EH (cell line): ENCODE data around the gene LHX2.

Experiments used
- DNase-seq: peaks from one replicate; pipeline ENCODE4 v3.0.0-alpha.2; 2015; ENCODE audit warnings: low read depth

Gene LHX2

DNA sequence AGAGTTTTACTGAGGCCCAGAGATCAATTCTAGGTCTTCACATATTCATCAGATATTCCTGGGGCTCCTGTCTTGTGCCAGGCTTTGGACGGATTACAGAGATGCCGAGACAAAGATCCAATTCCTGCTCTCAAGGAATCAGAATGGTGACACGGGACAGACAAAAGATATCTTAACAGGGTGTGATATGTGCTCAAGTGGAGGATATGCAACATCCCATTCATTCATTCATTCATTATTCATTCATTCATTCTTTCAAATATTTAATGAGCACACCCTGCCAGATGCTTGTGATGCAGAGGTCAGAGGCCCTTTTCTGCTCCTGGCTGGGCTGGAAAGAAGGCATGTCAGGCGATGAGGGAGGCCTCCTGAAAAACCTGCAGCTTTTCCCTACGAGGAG lies 21.8 kb downstream of the LHX2 start:
- DNase-seq = no peak

DNA sequence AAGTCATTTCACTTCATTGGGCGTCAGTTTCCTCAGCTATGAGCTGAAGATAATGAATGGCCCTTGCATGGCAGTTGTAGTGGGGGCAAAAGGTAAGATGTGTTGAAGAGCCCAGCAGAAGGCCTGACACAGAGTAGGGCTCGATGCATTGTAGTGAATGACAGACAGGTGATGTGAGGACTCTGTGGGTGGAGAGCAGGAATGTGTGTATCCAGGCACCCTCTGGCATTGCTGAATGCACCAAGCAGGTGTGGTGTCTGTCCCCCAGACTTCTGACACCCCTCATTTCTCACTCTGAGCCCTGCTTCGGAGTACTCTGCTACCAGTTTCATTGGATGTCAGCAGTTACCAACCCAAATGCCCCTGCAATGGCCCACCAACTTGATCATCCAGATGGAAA lies 22.4 kb downstream of the LHX2 start:
- no peak for DNase-seq

DNA sequence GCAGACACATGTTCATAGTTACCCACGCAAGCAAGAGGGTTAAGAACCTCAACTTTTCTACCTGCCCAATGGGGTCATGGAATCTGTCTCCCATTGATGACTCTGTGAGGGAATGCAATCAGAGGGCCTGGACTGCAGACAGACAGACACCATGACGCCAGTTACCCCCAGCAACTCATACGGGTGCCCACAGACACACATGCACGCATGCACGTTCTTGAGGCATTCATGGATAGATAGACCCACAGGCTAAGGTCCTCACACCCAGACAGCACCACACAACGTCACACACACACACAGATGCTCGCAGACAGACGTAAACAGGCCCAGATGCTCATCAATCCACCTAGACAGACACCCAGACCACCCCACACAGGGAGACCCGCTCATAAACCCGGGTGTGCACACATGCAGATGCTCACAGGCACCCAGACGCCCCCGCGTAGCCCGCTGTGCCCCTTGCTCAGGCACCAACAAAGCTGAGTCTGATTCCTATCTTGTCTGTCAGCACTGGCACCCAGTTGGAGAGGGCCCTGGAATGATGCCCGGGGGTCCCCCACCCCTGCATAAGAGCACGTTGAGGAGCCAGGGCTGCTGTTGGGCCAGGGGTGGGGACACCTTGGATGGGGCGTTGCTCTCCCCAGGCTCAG lies 23.6 kb downstream of the LHX2 start:
- DNase-seq = no peak

DNA sequence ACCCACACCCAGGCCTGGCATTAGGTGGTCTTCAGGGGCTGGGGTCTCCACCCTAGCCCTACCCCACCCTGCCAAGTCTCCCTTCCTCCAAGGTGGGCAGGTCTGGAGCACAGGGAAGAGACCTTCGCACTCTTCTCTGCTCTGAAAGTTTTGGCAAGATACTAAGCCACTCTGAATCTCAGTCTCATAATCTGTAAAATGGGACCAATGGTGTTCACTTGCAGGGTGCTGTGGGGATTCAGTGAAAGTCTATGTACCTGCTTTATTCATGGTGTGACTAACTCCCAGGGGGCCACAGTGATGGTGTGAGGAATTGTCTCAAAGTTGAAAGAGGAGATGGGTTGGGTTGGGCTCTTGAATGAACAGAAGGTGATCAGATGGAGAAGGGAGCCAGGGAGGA lies 25.0 kb downstream of the LHX2 start:
- DNase-seq = no peak

DNA sequence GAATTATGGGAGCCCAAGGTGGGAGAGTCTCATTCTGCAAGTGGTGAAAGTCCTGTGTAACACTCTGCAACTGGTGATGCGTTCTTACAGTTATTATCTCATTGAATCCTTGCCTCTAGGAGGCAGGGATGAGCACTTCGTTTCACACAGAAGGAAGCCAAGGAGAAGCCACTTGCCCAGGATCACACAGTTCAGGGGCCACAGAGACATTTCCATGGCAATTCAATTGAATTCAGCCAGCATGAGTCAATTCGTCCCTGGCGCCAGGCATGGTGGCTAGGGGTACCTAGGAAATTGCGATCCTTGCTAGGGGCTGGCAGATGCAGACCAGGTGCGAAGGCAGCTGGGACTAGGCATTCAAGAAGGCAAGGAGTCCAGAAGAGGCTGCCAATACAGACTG lies 26.2 kb downstream of the LHX2 start:
- DNase-seq = no peak

DNA sequence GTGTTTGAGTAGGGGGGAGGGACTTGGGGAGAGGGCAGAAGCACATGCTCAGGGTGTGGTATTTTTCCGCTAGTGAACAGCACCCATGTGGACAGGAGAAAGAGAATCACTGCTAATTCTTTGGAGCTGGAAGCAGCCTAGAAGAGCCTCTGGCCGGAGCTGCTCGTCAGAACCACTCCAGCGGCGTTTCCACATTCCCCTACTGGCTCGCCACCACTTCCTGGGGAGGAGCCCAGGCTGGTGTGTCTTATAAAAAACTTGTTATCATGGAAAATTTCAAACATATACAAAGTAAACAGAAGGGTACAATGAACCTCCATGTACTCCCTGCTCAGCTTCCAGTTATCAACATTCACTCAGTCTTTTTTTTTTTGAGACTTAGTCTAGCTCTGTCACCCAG lies 26.7 kb downstream of the LHX2 start:
- peak; percentile 18 for DNase-seq

DNA sequence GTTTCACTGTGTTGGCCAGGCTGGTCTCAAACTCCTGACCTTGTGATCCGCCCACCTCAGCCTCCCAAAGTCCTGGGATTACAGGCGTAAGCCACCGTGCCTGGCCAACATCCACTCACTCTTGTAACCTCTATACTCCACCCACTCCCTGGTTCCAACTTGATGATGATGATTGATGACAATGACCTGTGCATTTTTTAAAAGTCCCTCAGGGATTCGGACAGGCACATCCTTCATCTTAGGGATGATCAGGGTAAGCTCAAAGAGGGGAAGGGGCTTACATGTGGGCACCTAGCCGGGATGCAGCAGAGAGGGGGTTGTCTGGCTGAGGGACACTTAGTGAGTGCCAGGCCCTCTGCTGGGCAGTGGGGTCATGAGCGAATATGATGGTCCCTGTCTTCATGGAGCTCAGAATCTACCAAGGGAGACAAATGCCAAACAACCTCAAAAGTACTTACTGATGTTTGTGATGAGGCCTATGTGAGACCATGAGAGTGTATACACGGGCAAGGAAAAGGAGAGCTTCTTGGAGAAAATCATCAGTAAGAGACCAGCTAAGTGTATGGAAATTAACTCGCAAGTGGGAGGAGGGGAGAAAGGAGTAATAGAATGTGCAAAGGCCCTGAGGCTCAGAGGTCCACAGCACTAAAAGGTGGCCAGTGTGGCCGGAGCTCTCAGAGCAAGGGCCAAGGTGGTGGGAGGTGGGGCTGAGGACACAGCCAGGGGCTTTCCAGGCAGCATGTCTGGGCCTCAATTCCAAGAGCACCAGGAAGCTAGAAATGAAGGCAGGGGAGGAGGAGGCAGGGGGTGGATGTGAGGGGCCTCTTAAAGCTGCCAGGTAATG lies 27.4 kb downstream of the LHX2 start:
- peak; percentile 7 for DNase-seq

DNA sequence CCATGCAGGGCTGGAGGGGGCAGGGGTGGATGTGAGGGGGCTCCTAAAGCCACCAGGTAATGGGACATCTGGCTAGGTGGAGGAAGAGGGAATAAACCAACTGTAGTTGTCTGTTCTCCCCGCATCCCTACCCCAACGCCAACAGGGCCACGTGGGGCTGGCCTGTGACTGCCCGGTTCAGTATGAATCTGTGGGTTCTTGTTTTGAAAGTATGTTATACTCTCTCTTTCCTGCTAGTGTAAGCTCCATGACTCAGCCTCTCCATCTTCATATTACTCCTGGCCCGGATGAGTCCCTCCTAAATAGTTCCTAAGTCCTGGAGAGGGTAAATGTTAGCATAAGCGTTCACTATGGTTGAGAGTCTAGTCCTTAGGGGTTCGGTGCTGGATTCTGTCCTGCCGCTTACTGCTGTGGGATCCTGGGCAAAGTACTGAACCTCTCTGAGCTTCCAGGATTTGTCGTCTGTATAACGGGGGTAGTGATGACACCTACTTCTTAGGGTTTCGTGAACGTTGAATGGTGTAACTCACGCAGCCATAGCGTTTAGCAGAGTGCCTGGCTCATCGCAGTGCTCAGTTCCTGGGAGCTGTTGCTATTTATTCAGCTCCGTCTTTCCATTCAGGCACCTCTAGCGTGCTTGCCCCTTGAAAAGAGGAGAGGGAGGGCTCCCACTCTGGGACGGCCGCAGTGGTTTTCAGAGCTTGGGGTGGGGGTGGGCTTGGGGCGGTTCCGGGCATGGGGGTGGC lies 28.8 kb downstream of the LHX2 start:
- DNase-seq = peak; percentile 51

DNA sequence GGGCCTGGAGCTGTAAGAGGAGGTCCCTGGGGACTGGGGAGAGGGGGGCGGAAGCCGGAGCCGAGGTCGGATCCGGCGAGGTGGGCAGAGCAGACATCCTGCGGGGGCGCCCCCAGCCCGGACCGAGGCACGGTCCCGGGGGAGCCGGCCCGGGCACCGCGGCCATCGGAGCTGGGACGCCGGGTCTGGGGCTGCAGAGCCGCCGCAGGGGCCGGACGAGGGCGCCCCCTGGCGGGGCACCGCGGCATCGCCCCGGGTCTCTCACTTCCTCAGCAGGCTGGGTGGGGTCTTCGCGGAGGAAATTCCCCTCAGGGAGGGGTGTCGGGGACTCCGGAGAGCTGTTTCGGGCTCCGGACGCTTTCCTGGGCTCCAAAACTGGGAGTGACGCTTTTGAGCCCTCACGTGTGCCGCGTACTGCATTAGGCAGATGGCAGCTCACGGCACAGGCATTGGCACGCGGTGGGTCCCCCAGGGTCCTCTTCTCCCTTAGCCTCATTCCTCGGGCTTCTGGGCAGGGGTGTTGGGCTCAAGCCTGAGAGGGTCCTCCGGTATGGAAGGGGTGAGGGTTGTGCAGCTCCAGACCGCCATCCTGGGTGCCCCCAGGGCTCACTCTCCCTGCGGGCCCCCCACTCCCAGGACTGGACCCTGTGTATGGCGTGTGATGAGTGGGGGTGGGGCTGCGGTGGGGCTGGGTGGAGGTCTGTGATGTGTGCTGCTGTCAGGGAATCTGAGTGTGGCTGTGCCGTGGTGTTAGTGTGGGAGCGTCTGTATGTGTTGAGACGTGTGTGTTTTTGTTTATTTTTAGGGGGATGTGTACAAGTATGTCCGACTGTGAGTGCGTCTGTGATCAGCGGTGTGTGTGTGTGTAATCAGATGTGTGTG lies 29.6 kb downstream of the LHX2 start:
- DNase-seq = peak; percentile 36

DNA sequence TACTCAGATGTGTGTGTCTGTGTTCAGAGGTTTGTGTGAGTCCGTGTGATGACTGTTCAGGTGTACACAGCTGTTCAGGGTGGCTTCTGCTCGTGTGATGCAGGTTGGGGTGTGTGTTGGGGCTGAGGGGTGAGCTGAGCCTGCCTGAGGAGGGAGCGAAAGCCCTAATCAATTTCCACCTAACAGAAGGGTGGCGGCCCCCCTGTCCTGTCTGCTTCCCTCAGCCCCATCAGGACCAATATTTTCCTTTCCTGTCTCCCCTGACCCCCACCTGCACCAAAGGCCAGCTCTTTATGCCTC lies 30.2 kb downstream of the LHX2 start:
- DNase-seq = no peak

DNA sequence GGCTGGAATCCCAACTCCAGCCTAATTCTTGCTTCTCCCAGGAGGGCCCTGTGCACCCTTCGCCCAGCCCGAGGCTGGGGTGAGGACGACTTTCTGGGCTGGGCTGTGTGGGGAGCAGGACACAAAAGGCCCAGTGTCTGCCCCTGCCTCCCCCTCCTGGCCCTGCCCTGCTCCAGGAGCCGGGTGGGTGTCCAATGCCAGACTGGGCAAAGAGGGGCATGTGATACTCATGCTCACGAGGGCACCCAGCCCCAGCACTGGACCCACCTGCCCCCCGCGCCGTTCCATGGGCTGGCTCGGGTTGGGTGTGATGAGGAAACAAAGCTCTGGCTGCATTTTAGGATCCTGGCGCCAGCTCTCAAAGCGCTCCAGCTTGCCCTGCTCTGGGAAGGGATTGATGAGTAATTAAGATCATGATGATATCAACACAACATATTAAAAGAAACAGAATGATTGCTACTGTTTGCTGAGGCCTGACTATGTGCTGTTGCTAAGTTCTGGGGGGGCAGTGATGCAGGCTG lies 30.7 kb downstream of the LHX2 start:
- DNase-seq = no peak

DNA sequence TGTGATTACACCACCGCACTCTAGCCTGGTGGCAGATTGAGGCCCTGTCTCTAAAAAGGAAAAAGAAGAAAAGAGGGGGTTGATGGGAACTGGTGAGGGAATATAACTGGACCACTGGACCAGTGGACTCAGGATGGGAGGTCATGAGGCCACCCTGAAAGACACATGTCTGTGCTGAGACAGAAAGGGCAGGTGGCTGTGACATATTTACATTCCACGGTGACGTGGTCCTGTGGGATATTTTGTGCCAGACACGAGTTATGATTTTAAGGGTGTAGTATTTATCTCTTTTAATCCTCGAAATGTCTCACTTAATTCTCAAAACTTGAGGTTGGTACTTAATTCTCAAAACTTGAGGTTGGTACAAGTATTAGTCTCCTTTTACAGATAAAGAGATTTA lies 32.9 kb downstream of the LHX2 start:
- no peak for DNase-seq

DNA sequence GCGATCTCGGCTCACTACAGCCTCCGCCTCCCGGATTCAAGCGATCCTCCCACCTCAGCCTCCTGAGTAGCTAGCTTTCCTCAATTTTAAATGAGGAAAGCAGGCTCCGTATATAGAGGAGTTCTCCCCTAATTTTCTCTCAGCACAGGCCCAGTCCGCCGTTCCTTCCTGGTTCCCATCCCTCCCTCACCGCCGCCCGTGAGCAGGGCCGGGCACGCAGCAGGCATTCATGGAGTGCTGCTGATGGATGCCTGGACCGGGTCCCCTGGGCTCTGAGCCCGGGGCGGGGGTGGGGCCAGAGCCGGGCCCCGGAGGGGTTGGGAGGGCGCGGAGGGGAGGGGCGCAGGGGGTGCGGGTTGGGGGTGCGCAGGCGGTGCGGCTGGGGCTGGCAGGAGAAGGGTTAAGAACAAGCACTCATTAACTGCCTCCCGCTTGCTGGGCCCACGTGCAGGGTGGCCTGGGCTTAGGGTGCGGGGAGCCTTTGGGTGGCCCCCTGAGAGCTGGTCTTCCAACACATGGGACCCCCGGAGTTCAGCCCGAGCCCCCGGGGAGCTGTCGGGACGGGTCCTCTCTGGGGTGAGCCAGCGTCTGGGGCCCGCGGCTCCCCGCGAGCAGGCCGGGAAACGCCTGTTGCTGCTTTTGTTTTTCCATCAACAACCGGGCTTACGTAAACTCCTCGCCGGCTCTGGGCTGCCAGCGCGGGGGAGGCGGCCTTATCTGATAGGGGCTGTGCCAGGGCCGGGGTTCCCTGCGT lies 33.7 kb downstream of the LHX2 start:
- peak; percentile 28 for DNase-seq

DNA sequence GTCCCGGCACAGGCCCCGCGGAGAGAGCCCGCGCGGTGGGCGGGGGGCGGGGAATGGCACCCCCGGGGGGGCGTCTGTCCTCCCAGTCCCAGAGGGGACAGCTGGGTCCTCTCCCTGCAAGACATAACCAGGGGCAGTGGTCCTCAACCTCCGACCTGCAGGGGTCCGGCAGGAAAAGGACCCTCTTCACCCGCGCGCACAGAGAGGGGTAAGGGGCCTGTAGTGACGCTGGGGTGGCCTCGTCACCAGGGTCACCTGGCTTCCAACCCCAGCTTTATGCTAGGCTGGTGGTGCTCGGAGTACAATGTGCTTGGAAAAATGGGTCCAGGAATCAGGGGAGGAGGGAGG lies 34.2 kb downstream of the LHX2 start:
- DNase-seq = no peak

DNA sequence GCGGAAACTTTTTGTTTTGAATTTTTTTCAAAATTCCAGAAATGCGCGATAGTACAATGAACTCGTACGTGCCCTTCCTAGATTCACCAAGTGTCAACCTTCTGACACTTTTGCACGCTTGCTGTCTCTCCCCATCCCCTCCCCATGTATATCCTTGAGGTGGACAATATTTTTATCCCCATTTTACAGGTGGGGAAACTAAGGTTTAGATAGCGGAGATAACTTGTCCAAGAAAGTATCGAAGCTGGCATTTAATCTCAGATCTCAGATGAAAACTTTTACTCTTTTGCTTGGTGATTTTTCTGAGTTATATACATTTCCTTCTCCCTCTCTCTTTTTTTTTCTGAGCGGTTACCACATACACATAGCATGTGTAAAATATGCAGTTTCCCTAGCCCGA lies 34.6 kb downstream of the LHX2 start:
- DNase-seq = no peak

DNA sequence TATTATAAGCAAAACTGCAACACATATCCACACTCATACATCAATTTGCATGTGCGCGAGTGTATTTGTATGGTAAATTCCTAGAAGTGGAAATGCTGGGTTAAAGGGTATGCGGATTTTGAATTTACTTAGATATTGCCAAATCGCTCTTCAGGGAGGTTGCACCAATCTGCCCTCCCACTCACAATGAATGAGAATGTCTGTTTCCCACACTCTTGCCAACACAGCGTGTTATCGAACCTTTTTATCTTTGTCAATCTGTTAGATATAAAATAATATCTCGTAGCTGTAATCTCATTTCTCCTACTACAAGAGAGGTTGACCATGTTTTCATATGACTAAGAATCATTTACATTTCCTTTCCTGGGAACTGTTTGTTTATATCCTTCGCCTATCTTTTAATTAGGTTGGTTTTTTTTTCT lies 35.7 kb downstream of the LHX2 start:
- no peak for DNase-seq

DNA sequence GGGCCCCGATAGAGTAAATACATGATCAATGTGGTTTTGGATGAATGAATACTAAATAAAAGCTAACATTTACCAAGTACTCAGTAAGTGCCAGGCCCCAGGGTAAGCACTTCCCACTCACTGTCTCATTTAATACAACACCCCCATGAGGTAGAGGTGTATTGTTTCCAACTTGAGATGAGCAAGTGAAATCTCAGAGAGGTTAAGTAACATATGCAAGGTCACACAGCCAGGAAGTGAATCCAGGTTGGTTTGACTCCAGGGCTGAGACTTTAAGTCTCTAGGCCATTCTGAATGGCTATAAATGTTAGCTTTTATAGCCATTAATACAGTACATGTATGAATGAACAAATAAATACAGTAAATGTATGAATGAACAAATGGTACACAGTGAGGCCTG lies 39.4 kb downstream of the LHX2 start:
- no peak for DNase-seq

DNA sequence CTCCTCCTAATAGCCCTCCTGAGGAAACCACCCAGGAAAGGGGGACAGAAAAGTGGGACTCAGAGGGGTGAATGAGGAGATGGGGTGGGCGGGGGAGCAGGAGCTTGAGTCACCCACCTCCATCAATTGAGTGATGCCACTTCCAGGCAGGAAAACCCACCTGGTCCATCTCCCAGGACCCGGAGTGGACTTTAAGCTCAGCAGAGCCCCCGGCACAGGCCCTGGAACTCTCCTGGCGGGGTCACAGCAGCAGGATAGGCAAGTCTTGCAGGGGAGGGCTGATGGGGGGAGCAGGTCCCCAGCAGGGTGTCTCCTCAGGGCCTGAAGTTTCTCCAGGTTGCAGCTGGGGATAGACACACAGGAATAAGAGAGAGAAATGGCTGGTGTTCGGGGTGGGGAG lies 40.8 kb downstream of the LHX2 start:
- no peak for DNase-seq

DNA sequence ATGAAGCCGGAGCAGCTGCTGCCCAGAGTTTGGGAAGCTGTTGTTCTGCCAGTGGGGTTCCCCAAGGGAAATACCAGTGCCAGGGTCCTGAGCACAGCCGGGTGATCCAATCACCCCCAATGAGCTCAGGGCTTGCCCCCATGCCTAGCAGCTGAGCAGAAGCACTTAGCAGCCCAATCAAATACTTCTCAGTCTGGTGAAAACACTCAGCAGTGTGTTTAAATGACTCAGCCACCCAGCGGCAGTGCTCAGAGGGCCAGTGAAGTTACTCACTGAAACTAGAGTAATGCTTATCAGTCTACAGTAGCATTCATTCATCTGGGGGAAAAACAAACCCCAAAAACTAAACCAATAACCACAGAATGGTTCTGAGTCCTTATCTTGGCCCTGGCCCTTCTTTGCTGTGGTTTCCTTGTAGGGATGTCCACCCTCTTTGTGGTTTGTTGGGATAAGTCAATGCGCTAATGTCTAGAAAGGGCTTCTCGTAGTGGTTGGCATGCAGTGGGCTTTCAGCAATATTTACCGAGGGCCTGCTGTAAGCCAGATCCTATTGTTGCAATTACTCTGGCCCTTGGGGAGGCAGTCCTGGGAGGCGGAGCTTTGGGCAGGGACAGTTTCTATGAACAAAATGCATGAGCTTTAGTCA lies 43.1 kb downstream of the LHX2 start:
- DNase-seq = peak; percentile 86

DNA sequence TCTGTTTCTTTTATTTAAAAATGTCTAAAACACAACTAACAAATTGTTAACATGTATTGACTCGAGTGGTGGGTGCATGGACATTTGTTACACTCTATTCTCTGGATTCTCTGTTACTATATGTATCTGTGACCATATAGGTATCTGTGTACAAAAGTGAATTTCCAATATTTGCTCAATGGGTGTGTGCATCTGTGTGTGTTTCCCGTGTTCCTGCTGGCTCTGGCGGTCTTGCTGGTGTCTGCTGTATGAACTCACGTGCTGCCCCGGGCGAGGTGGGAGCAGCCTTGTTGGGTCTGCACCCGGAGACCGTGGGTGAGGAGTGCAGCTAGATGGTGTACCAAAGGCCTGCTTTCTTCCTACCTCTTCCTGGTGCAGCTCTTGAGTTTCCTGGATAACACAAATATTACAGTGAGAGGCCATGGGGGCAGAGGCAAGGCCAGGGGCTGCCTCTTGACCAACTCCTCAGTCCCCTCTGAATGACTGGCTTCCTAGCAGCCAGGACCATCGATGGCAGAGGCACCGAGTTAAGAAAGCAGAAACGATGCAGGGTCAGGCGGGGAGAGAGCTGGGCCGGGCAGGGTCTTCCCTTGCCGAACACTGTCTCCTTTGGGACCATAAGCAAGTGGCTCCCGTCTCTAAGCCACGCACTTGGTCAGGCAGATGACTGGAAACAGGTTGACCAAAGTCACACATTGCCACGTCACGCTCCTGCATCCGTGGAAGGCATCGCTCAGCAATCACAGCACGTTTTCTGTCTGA lies 49.5 kb downstream of the LHX2 start:
- DNase-seq = no peak
